ENCODE measurements around the gene SAMSN1.

Gene SAMSN1

DNA sequence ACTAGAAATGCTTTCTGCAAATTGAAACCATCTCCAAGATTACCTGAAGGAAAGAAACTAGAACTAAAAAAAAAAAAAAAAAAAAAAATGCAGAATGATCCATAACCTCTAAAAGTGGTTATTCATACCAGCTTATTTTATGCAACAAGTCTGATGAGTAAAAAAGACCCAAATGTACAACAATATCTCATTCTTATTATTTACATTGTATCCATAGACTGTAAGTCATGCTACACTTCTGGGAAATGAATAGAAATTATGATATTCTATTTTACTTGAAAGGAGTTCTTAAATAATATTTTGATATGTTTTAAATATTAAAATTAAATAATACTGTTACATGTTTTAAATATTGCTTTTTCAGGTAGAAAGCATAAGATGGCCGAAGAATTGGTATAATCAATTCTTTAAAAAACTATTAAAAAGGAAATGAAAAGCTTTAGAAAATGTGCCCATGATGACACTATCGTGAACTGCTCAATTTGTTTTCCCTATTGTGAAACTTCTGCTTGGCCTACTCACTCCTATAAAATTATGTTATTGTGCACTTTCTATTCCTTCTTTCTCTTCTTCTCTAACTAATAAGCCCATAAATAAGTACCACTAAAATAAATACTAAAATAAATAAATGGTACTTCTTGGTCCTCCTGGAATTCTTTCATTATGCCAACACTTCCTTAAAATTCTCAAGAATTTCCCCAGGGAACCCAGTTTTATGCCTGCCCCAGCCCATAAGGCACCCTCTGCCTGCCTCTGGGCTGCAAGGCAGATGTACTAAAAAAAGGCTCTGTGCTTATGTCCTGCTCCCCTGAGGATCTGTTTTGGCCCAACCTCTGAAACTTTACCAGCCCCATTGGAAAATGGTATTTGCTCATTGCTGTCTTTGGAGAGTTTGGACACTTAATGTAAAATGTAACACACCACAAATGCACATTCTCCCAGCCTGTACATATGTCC is 18.1 kb downstream of the SAMSN1 start:
- H3K27ac ChIP-seq = no peak overlapping the region
- no peak for TF ChIP-seq ZFX (IDR thresholded peaks at IDR 0.05)
- TF ChIP-seq, protein P1, sequence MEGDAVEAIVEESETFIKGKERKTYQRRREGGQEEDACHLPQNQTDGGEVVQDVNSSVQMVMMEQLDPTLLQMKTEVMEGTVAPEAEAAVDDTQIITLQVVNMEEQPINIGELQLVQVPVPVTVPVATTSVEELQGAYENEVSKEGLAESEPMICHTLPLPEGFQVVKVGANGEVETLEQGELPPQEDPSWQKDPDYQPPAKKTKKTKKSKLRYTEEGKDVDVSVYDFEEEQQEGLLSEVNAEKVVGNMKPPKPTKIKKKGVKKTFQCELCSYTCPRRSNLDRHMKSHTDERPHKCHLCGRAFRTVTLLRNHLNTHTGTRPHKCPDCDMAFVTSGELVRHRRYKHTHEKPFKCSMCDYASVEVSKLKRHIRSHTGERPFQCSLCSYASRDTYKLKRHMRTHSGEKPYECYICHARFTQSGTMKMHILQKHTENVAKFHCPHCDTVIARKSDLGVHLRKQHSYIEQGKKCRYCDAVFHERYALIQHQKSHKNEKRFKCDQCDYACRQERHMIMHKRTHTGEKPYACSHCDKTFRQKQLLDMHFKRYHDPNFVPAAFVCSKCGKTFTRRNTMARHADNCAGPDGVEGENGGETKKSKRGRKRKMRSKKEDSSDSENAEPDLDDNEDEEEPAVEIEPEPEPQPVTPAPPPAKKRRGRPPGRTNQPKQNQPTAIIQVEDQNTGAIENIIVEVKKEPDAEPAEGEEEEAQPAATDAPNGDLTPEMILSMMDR (conservative IDR thresholded peaks at IDR 0.05) = no peak

DNA sequence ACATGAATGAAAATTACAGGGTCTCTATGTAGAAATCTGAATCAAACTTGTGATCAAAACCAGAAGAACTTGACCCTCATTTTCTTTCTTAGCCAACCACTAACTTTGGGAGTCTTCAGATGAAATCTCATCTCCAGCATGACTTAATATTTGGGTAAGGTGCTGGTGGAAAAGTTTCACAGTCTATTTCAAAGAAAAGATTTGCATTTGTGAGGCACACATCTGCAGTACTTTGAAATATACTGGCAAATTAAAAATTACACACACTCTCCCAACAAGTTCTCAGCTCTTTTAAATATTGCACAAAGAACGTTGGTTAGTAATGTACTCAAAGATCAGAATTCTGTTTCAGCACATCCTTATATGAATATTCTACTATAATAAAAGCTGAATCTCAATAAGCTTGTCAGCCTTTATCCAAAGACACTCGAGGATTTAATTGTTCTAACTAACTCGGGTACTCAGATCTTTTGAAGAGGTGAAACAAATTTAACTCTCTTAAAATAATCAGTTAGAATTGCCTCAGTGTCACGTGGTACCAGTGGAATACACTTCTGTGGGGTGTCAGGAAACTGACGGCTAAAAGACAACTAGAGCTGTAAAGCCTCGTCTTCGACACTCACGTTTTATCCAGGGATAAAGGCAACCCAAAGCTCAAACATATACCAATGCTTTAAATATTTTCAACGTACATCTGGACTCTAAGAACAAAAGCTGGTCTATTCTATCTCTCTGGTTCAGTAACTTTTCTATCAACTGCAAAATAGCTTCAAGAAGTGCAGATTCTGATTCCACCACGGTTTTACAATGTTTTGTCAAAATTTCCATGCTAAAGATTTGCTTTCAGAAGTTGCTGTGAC is 19.0 kb downstream of the SAMSN1 start:
- no peak for TF ChIP-seq ZFX (IDR thresholded peaks at IDR 0.05)
- TF ChIP-seq, protein P1 (conservative IDR thresholded peaks at IDR 0.05) = no peak
- no peak overlapping the region for H3K27ac ChIP-seq

DNA sequence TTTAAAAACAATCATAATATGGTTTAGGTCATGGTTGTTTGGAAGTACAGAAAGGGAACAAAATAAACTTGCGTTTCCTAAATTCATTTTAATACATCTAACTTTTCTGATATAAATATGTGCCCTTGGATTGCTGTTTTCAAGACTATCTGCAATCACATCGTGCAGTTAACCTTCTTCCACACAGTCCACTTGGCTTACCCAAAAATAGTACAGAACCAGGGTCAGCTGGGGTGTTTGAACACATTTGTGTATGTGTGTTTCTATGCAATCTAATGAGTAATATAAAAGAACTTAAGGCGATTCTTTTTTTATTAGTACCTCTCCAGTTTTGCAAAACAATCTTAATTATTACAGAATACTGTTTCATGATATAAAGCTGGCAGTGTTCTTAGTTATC is 19.9 kb downstream of the SAMSN1 start:
- no peak overlapping the region for H3K27ac ChIP-seq
- TF ChIP-seq ZFX (IDR thresholded peaks at IDR 0.05) = no peak
- TF ChIP-seq, protein P1 (conservative IDR thresholded peaks at IDR 0.05) = no peak

DNA sequence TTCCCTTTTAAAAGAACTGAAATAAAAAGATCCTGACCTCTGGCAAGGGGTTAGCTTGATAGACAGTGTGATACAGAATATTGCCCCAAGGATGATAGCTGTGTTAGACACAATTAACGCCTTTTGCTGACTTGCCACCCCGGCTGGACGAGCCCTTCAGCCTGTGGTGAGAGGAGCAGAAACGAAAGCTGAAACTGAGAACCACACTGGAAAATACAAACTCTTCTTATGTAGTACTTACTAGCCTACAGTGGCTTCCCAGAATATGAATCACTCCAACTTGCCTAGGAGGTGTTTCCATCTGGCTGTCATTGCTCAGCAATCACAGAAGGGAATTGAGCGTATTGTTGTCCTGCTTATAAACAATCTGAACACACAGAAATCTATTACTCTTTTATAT is 22.9 kb downstream of the SAMSN1 start:
- no peak overlapping the region for H3K27ac ChIP-seq
- TF ChIP-seq, protein P1 (conservative IDR thresholded peaks at IDR 0.05) = no peak
- no peak for TF ChIP-seq ZFX (IDR thresholded peaks at IDR 0.05)

DNA sequence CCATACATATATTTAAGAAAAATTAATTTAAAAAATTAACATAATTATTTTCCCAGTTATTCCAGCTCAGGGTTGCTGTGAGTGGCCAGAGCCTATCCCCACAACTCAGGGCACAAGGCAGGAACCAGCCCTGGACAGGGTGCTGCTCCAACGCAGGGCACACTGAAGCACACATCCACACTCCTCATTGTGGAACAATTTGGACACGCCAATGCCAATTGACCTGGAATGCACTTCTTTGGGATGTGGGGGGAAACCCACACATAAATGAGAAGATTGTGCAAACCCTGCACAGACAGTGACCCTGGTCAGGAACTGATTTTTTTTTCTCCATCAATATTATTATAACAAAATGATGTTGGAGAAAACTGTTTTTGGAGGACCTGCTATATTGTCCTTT is 23.4 kb downstream of the SAMSN1 start:
- TF ChIP-seq, protein P1 (conservative IDR thresholded peaks at IDR 0.05) = no peak
- no peak for TF ChIP-seq ZFX (IDR thresholded peaks at IDR 0.05)
- H3K27ac ChIP-seq = no peak overlapping the region

DNA sequence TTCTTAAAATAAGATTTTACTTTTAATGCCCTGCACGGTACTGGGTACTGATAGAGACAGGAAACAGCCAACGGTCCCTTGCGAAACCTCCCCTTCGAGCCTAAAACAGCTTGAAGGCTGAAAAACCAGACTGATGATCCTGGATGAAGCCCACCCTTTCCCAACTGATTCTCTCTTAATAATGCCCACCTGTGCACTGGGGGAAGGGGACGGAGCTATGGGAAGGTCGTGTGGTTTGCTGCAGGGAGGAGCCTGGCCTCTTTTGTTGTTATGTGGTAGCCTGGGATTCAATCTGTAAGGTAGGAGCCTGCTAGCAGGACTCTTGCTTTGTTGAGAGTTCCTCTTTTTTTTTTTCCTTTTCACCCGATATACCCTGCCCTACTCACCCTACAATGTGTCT is 25.6 kb downstream of the SAMSN1 start:
- no peak for TF ChIP-seq ZFX (IDR thresholded peaks at IDR 0.05)
- TF ChIP-seq, protein P1 (conservative IDR thresholded peaks at IDR 0.05) = no peak
- no peak overlapping the region for H3K27ac ChIP-seq

DNA sequence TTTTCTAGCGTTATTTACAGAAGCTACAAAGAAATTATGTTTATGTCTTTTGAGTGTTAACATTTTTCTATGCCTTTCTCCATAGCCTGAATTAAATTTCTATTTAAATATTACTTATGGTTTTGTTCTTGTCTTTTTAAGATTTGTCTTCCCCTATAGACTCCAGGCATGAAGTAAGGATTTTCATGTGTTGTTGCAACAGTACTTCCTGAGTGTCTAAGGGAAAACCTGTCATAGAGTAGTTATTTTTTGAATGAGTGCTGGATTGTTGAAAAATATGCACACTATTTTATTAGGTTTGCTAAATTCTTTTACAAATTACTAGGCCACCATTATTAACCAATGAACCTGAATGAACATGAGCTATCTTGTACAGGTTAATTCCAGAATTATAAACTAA is 27.1 kb downstream of the SAMSN1 start:
- TF ChIP-seq, protein P1 (conservative IDR thresholded peaks at IDR 0.05) = no peak
- TF ChIP-seq ZFX (IDR thresholded peaks at IDR 0.05) = no peak
- no peak overlapping the region for H3K27ac ChIP-seq

Measured in C4-2B (cell line).